Measurements from ENCODE around the gene TTYH3.

TTYH3 gene

GRCh38 chr7:2592375-2592865 is 39.4 kb upstream of the TTYH3 start:
- no peaks in the 10 kb centered on the region for H3K4me1 ChIP-seq (ENCODE audit: control insufficient read depth, insufficient read depth, low read length, poor library complexity, severe bottlenecking)
- H3K9me3 ChIP-seq (ENCODE audit: control insufficient read depth, low read length), result no peaks in the 10 kb centered on the region
- no peak overlapping the region for H3K27ac ChIP-seq (ENCODE audit: low read depth, low read length, severe bottlenecking)
- H3K36me3 ChIP-seq (ENCODE audit: control insufficient read depth, insufficient read depth, low read length), result peaks cover 19% of the 10 kb centered on the region
- 95 to 96% methylated on average over 20 to 23 of the region's 23 CpGs for WGBS, 2 experiments (ENCODE audit: insufficient coverage in 2 of 2)
- H3K4me3 ChIP-seq (ENCODE audit: extremely low read depth, insufficient read depth, low read length, poor library complexity, severe bottlenecking), result no peak overlapping the region

- WGBS, 2 experiments (ENCODE audit: insufficient coverage in 2 of 2), result 95 to 96% methylated on average over 30 to 34 of the region's 38 CpGs
- H3K27ac ChIP-seq (ENCODE audit: low read depth, low read length, severe bottlenecking), result no peak overlapping the region
- no peak overlapping the region for H3K4me3 ChIP-seq (ENCODE audit: extremely low read depth, insufficient read depth, low read length, poor library complexity, severe bottlenecking)
- H3K9me3 ChIP-seq (ENCODE audit: control insufficient read depth, low read length), result no peaks in the 10 kb centered on the region
- H3K36me3 ChIP-seq (ENCODE audit: control insufficient read depth, insufficient read depth, low read length), result peaks cover 22% of the 10 kb centered on the region
- no peaks in the 10 kb centered on the region for H3K4me1 ChIP-seq (ENCODE audit: control insufficient read depth, insufficient read depth, low read length, poor library complexity, severe bottlenecking)
These were observed 38.6 kb upstream of the TTYH3 start for GRCh38 chr7:2593036-2593727.

GRCh38 chr7:2594599-2594998 is 37.2 kb upstream of the TTYH3 start:
- no peak overlapping the region for H3K4me3 ChIP-seq (ENCODE audit: extremely low read depth, insufficient read depth, low read length, poor library complexity, severe bottlenecking)
- no peaks in the 10 kb centered on the region for H3K9me3 ChIP-seq (ENCODE audit: control insufficient read depth, low read length)
- 94 to 95% methylated on average over 10 of the region's 10 CpGs for WGBS, 2 experiments (ENCODE audit: insufficient coverage in 2 of 2)
- H3K27ac ChIP-seq (ENCODE audit: low read depth, low read length, severe bottlenecking), result no peak overlapping the region
- H3K4me1 ChIP-seq (ENCODE audit: control insufficient read depth, insufficient read depth, low read length, poor library complexity, severe bottlenecking), result no peaks in the 10 kb centered on the region
- H3K36me3 ChIP-seq (ENCODE audit: control insufficient read depth, insufficient read depth, low read length), result peaks cover 33% of the 10 kb centered on the region

GRCh38 chr7:2595258-2595860 is 36.4 kb upstream of the TTYH3 start:
- Histone ChIP-seq H3K4me3 (ENCODE audit: extremely low read depth, insufficient read depth, low read length, poor library complexity, severe bottlenecking) (no peak overlapping the region), H3K36me3 (ENCODE audit: control insufficient read depth, insufficient read depth, low read length) (peaks cover 33% of the 10 kb centered on the region), H3K27ac (ENCODE audit: low read depth, low read length, severe bottlenecking) (no peak overlapping the region), H3K9me3 (ENCODE audit: control insufficient read depth, low read length) (no peaks in the 10 kb centered on the region), H3K4me1 (ENCODE audit: control insufficient read depth, insufficient read depth, low read length, poor library complexity, severe bottlenecking) (no peaks in the 10 kb centered on the region)
- WGBS, 2 experiments (ENCODE audit: insufficient coverage in 2 of 2), result 94 to 96% methylated on average over 24 to 26 of the region's 27 CpGs

GRCh38 chr7:2596464-2597272 is 35.1 kb upstream of the TTYH3 start:
- Histone ChIP-seq H3K36me3 (ENCODE audit: control insufficient read depth, insufficient read depth, low read length) (peaks cover 33% of the 10 kb centered on the region), H3K4me1 (ENCODE audit: control insufficient read depth, insufficient read depth, low read length, poor library complexity, severe bottlenecking) (no peaks in the 10 kb centered on the region), H3K9me3 (ENCODE audit: control insufficient read depth, low read length) (no peaks in the 10 kb centered on the region)

GRCh38 chr7:2597273-2597640 is 34.5 kb upstream of the TTYH3 start:
- Histone ChIP-seq H3K4me1 (ENCODE audit: control insufficient read depth, insufficient read depth, low read length, poor library complexity, severe bottlenecking) (no peaks in the 10 kb centered on the region), H3K27ac (ENCODE audit: low read depth, low read length, severe bottlenecking) (no peak overlapping the region), H3K4me3 (ENCODE audit: extremely low read depth, insufficient read depth, low read length, poor library complexity, severe bottlenecking) (no peak overlapping the region), H3K9me3 (ENCODE audit: control insufficient read depth, low read length) (no peaks in the 10 kb centered on the region), H3K36me3 (ENCODE audit: control insufficient read depth, insufficient read depth, low read length) (peaks cover 33% of the 10 kb centered on the region)
- 93 to 94% methylated on average over 11 to 12 of the region's 13 CpGs for WGBS, 2 experiments (ENCODE audit: insufficient coverage in 2 of 2)

More at GRCh38 chr7:2596464-2597272, 35.1 kb upstream of the TTYH3 start:
- Histone ChIP-seq H3K4me3 (ENCODE audit: extremely low read depth, insufficient read depth, low read length, poor library complexity, severe bottlenecking) (no peak overlapping the region), H3K27ac (ENCODE audit: low read depth, low read length, severe bottlenecking) (no peak overlapping the region)
- WGBS, 2 experiments (ENCODE audit: insufficient coverage in 2 of 2), result 95 to 96% methylated on average over 22 of the region's 22 CpGs

GRCh38 chr7:2598154-2598823 is 33.5 kb upstream of the TTYH3 start:
- H3K27ac ChIP-seq (ENCODE audit: low read depth, low read length, severe bottlenecking), result no peak overlapping the region
- H3K9me3 ChIP-seq (ENCODE audit: control insufficient read depth, low read length), result no peaks in the 10 kb centered on the region
- peaks cover 33% of the 10 kb centered on the region for H3K36me3 ChIP-seq (ENCODE audit: control insufficient read depth, insufficient read depth, low read length)
- WGBS, 2 experiments (ENCODE audit: insufficient coverage in 2 of 2), result 92 to 94% methylated on average over 27 to 29 of the region's 29 CpGs
- H3K4me3 ChIP-seq (ENCODE audit: extremely low read depth, insufficient read depth, low read length, poor library complexity, severe bottlenecking), result no peak overlapping the region
- no peaks in the 10 kb centered on the region for H3K4me1 ChIP-seq (ENCODE audit: control insufficient read depth, insufficient read depth, low read length, poor library complexity, severe bottlenecking)

GRCh38 chr7:2601065-2601464 is 30.7 kb upstream of the TTYH3 start:
- H3K36me3 ChIP-seq (ENCODE audit: control insufficient read depth, insufficient read depth, low read length), result peaks cover 18% of the 10 kb centered on the region
- no peaks in the 10 kb centered on the region for H3K4me1 ChIP-seq (ENCODE audit: control insufficient read depth, insufficient read depth, low read length, poor library complexity, severe bottlenecking)
- no peak overlapping the region for H3K4me3 ChIP-seq (ENCODE audit: extremely low read depth, insufficient read depth, low read length, poor library complexity, severe bottlenecking)
- H3K9me3 ChIP-seq (ENCODE audit: control insufficient read depth, low read length), result no peaks in the 10 kb centered on the region
- H3K27ac ChIP-seq (ENCODE audit: low read depth, low read length, severe bottlenecking), result no peak overlapping the region
- 64 to 76% methylated on average over 7 to 8 of the region's 9 CpGs for WGBS, 2 experiments (ENCODE audit: insufficient coverage in 2 of 2)

- H3K4me1 ChIP-seq (ENCODE audit: control insufficient read depth, insufficient read depth, low read length, poor library complexity, severe bottlenecking), result peaks cover 5% of the 10 kb centered on the region
- WGBS, 2 experiments (ENCODE audit: insufficient coverage in 2 of 2), result 97 to 99% methylated on average over 10 to 11 of the region's 11 CpGs
These were observed 29.9 kb upstream of the TTYH3 start for GRCh38 chr7:2601907-2602306.

GRCh38 chr7:2602406-2603043 is 29.3 kb upstream of the TTYH3 start:
- 95 to 96% methylated on average over 16 to 18 of the region's 19 CpGs for WGBS, 2 experiments (ENCODE audit: insufficient coverage in 2 of 2)
- no peaks in the 10 kb centered on the region for H3K9me3 ChIP-seq (ENCODE audit: control insufficient read depth, low read length)
- H3K27ac ChIP-seq (ENCODE audit: low read depth, low read length, severe bottlenecking), result no peak overlapping the region
- no peak overlapping the region for H3K4me3 ChIP-seq (ENCODE audit: extremely low read depth, insufficient read depth, low read length, poor library complexity, severe bottlenecking)
- peaks cover 11% of the 10 kb centered on the region for H3K4me1 ChIP-seq (ENCODE audit: control insufficient read depth, insufficient read depth, low read length, poor library complexity, severe bottlenecking)
- H3K36me3 ChIP-seq (ENCODE audit: control insufficient read depth, insufficient read depth, low read length), result peaks cover 16% of the 10 kb centered on the region

More at GRCh38 chr7:2601907-2602306, 29.9 kb upstream of the TTYH3 start:
- Histone ChIP-seq H3K9me3 (ENCODE audit: control insufficient read depth, low read length) (no peaks in the 10 kb centered on the region), H3K4me3 (ENCODE audit: extremely low read depth, insufficient read depth, low read length, poor library complexity, severe bottlenecking) (no peak overlapping the region), H3K27ac (ENCODE audit: low read depth, low read length, severe bottlenecking) (no peak overlapping the region), H3K36me3 (ENCODE audit: control insufficient read depth, insufficient read depth, low read length) (peaks cover 18% of the 10 kb centered on the region)

Measured in mesodermal cell (in vitro differentiated cells).